Subcutaneous adipose tissue (tissue), 4 donors: ENCODE results near the gene ZNF385C. TPM values are rescaled to one million over a fixed set of nuclear protein-coding genes. Genes with fewer than 3 reads are reported as not detected.

Experiments
- CTCF ChIP-seq: fragments of 450-650 bp; IDR thresholded peaks from one replicate; pipeline ENCODE4 v1.5.1; 2016; ENCODE audit warnings: low read depth, mild to moderate bottlenecking, control low read depth, antibody characterized with exemption, moderate library complexity
- total RNA-seq, 4 donors: library from RNA; depleted of rRNA; stranded (reverse); fragments of >200 nt; gene quantifications; one replicate each; pipeline ENCODE4 v1.1.0, GENCODE V29; 2016

The ZNF385C gene
- total RNA-seq, 4 donors from 2014 or later, result 0.22 to 0.49 TPM; not detected in 2

- TF ChIP-seq CTCF, result no peak
Observed at GRCh38 chr17:42129109-42129837, 31.0 kb upstream of the ZNF385C start.

GRCh38 chr17:42127414-42127813 is 29.1 kb upstream of the ZNF385C start:
- no peak for TF ChIP-seq CTCF

- TF ChIP-seq CTCF, result no peak
Observed at GRCh38 chr17:42126836-42127235, 28.6 kb upstream of the ZNF385C start.

- TF ChIP-seq CTCF, result no peak
Observed at GRCh38 chr17:42125565-42125964, 27.3 kb upstream of the ZNF385C start.

GRCh38 chr17:42124256-42124655 is 26.0 kb upstream of the ZNF385C start:
- TF ChIP-seq CTCF, result no peak

GRCh38 chr17:42122371-42123303 is 24.4 kb upstream of the ZNF385C start, which contains the start of gene HSPB9:
Gene HSPB9, plus strand, starts transcription at chr17:42122804. Its CDS starts 47 bp downstream, at chr17:42122851.
- no peak for TF ChIP-seq CTCF
